Coronary artery (tissue), 2 donors: ENCODE results near the gene NTM.

Source experiments
- DNase-seq: peaks from one replicate; pipeline ENCODE4 v3.0.0-alpha.2; 2017; ENCODE audit warnings: low spot score
- H3K27ac ChIP-seq, 2 donors: fragments of 200-600 bp; sonication (generic); one replicate each; pipeline ENCODE4 v1.5.1; 2016 to 2019
- H3K4me3 ChIP-seq: fragments of 200-600 bp; sonication (generic); 2 replicates; pipeline ENCODE4 v1.5.1; 2016; ENCODE audit warnings: mild to moderate bottlenecking, moderate library complexity
- CTCF ChIP-seq: fragments of 200-600 bp; sonication (generic); IDR thresholded peaks from one replicate; pipeline ENCODE4 v1.5.1; 2019; ENCODE audit warnings: antibody characterized with exemption

The NTM gene

GRCh38 chr11:131787119-131787518 lies 416.7 kb downstream of the NTM start:
- no peak for DNase-seq
- no peak for TF ChIP-seq CTCF
- Histone ChIP-seq H3K27ac (no peak overlapping the region), H3K4me3 (no peak overlapping the region)

- no peak overlapping the region for H3K4me3 ChIP-seq
- DNase-seq = no peak
- TF ChIP-seq CTCF = no peak
- no peak overlapping the region for H3K27ac ChIP-seq
Measured at GRCh38 chr11:131790586-131790985, 420.2 kb downstream of the NTM start.

- no peak overlapping the region for H3K27ac ChIP-seq
- no peak for TF ChIP-seq CTCF
- peak; percentile 38 for DNase-seq
- no peak overlapping the region for H3K4me3 ChIP-seq
Measured at GRCh38 chr11:131792243-131792642, 421.8 kb downstream of the NTM start.

- Histone ChIP-seq H3K27ac (no peak overlapping the region), H3K4me3 (no peak overlapping the region)
- TF ChIP-seq CTCF = no peak
- DNase-seq = no peak
Measured at GRCh38 chr11:131796089-131796488, 425.7 kb downstream of the NTM start.

GRCh38 chr11:131796541-131796940 lies 426.1 kb downstream of the NTM start:
- TF ChIP-seq CTCF = no peak
- Histone ChIP-seq H3K4me3 (no peak overlapping the region), H3K27ac (no peak overlapping the region)
- DNase-seq = peak; percentile 63

GRCh38 chr11:131800452-131800851 lies 430.0 kb downstream of the NTM start:
- DNase-seq = no peak
- no peak for TF ChIP-seq CTCF
- H3K4me3 ChIP-seq = no peak overlapping the region

GRCh38 chr11:131802440-131803115 lies 432.2 kb downstream of the NTM start:
- H3K27ac ChIP-seq = no peak overlapping the region
- no peak for TF ChIP-seq CTCF
- no peak overlapping the region for H3K4me3 ChIP-seq
- DNase-seq = no peak

More at GRCh38 chr11:131800452-131800851, 430.0 kb downstream of the NTM start:
- no peak overlapping the region for H3K27ac ChIP-seq
